ENCODE data around the gene FBXO4. TPM values are rescaled to one million over a fixed set of nuclear protein-coding genes. Genes with fewer than 3 reads are reported as not detected.
A peak's percentile ranks its signal among the peaks of the same experiment; 100 is the strongest.

The FBXO4 gene, protein sequence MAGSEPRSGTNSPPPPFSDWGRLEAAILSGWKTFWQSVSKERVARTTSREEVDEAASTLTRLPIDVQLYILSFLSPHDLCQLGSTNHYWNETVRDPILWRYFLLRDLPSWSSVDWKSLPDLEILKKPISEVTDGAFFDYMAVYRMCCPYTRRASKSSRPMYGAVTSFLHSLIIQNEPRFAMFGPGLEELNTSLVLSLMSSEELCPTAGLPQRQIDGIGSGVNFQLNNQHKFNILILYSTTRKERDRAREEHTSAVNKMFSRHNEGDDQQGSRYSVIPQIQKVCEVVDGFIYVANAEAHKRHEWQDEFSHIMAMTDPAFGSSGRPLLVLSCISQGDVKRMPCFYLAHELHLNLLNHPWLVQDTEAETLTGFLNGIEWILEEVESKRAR
- 10 to 100 TPM; 10.2 to 11.5 TPM for total RNA-seq
- polyA plus RNA-seq = 10 to 100 TPM; 12.9 to 19.5 TPM
- long read RNA-seq, donor 1, transcript FBXO4-201 (7 exons, 1,682 nt) = major isoform, 17 of 23 reads
- long read RNA-seq, donor 1, partial matches to known transcripts = 2 of 23 reads
- long read RNA-seq, donor 1, other reads (novel, unspliced or antisense) = 3 of 23 reads
- long read RNA-seq, donor 2, partial matches to known transcripts = 0 of 8 reads
- long read RNA-seq, donor 2, other reads (novel, unspliced or antisense) = 4 of 8 reads

- Histone ChIP-seq H3K4me3 (ENCODE audit: low read length in 2 of 2) (peak within 1 kb of the TSS; percentile 74 to 86), H3K27ac (ENCODE audit: low read depth in 1 of 2, low read length in 2 of 2) (peak within 1 kb of the TSS; percentile 51 to 99), H3K36me3 (ENCODE audit: control insufficient read depth in 1 of 2, insufficient read depth in 2 of 2, low read length in 1 of 2) (no peaks in the 10 kb centered on the region), H3K4me1 (ENCODE audit: control insufficient read depth in 1 of 2, insufficient read depth in 2 of 2, low read length in 2 of 2) (no peaks in the 10 kb centered on the region), H3K9me3 (ENCODE audit: control insufficient read depth, low read length) (no peaks in the 10 kb centered on the region), H3K27me3 (ENCODE audit: control insufficient read depth in 1 of 2, insufficient read depth in 2 of 2, low read length in 1 of 2) (no peaks in the 10 kb centered on the region)
- intact Hi-C loops (cut with DNase I) = loop anchor here (1.0 to 10.0 kb wide), 4 partner anchors 54 to 130 kb away; no protein-coding TSS in a partner anchor
- 0% methylated on average over 60 of the region's 60 CpGs for WGBS, 2 donors
- ATAC-seq (ENCODE audit: low FRiP score) (peak; percentile 99), DNase-seq (peak; percentile 94 to 96)
Observed at GRCh38 chr5:41924872-41925554, at the start of gene FBXO4. Gene FBXO4, plus strand, starts transcription at chr5:41925281. Its CDS starts 29 bp downstream, at chr5:41925310.

DNA sequence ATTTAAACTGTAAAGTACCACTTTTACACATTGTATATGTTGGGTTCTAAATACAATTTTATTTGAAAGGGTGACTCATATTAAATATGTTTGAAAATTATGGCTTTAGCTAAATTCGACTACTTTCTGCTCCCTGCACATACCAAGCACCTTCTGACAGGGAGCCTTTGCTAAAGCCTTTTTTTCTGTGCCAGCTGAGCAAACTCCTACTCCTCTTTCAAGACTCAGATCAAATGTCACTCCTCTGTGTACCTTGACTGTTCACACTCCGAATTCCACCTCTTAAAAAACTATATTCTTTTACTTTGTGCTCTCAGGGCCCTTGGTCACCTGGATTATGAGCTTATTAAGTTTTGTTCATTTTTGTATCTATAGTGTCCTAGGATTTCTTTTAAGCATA, 48.4 kb upstream of the FBXO4 start:
- WGBS, 2 donors = 62 to 73% methylated on average over 2 of the region's 2 CpGs
- H3K4me3 ChIP-seq (ENCODE audit: low read length in 2 of 2) = no peak overlapping the region
- ATAC-seq (ENCODE audit: low FRiP score) (no peak), DNase-seq (no peak)
- no peaks in the 10 kb centered on the region for H3K36me3 ChIP-seq (ENCODE audit: control insufficient read depth in 1 of 2, insufficient read depth in 2 of 2, low read length in 1 of 2)
- intact Hi-C loops (cut with DNase I) = no loop called here
- no peak overlapping the region for H3K27ac ChIP-seq (ENCODE audit: low read depth in 1 of 2, low read length in 2 of 2)
- H3K9me3 ChIP-seq (ENCODE audit: control insufficient read depth, low read length) = no peaks in the 10 kb centered on the region
- H3K27me3 ChIP-seq (ENCODE audit: control insufficient read depth in 1 of 2, insufficient read depth in 2 of 2, low read length in 1 of 2) = no peaks in the 10 kb centered on the region
- H3K4me1 ChIP-seq (ENCODE audit: control insufficient read depth in 1 of 2, insufficient read depth in 2 of 2, low read length in 2 of 2) = peaks cover 0 to 1% of the 10 kb centered on the region in 2 donors

GRCh38 chr5:41877408-41877807, 47.7 kb upstream of the FBXO4 start:
- Histone ChIP-seq H3K36me3 (ENCODE audit: control insufficient read depth in 1 of 2, insufficient read depth in 2 of 2, low read length in 1 of 2) (no peaks in the 10 kb centered on the region), H3K27ac (ENCODE audit: low read depth in 1 of 2, low read length in 2 of 2) (no peak overlapping the region), H3K4me3 (ENCODE audit: low read length in 2 of 2) (no peak overlapping the region), H3K4me1 (ENCODE audit: control insufficient read depth in 1 of 2, insufficient read depth in 2 of 2, low read length in 2 of 2) (peaks cover 0 to 1% of the 10 kb centered on the region in 2 donors), H3K27me3 (ENCODE audit: control insufficient read depth in 1 of 2, insufficient read depth in 2 of 2, low read length in 1 of 2) (no peaks in the 10 kb centered on the region), H3K9me3 (ENCODE audit: control insufficient read depth, low read length) (no peaks in the 10 kb centered on the region)
- DNase-seq (no peak), ATAC-seq (ENCODE audit: low FRiP score) (no peak)
- WGBS, 2 donors = 95 to 98% methylated on average over 1 of the region's 1 CpG
- intact Hi-C loops (cut with DNase I) = no loop called here

DNA sequence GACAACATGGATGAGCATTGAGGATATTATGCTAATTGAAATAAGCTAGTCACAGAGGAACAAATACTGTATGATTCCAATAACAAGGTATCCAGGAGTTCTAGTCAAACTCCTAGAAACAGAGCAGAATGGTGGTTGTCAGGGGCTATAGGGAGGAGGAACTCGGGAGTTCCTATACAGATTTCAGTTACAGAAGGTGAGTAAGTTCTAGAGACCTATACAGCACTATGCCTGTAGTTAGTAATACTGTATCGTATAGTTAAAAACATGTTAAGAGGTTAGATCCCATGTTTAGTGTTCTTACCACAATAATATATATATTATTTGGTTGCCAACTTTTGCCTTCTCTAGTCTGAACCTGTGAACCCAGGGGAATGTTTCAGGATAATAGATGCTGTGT, 46.9 kb upstream of the FBXO4 start:
- no peaks in the 10 kb centered on the region for H3K36me3 ChIP-seq (ENCODE audit: control insufficient read depth in 1 of 2, insufficient read depth in 2 of 2, low read length in 1 of 2)
- H3K27me3 ChIP-seq (ENCODE audit: control insufficient read depth in 1 of 2, insufficient read depth in 2 of 2, low read length in 1 of 2) = no peaks in the 10 kb centered on the region
- H3K4me1 ChIP-seq (ENCODE audit: control insufficient read depth in 1 of 2, insufficient read depth in 2 of 2, low read length in 2 of 2) = peaks cover 0 to 1% of the 10 kb centered on the region in 2 donors
- ATAC-seq (ENCODE audit: low FRiP score) = no peak
- no peak overlapping the region for H3K27ac ChIP-seq (ENCODE audit: low read depth in 1 of 2, low read length in 2 of 2)
- DNase-seq = no peak
- no peaks in the 10 kb centered on the region for H3K9me3 ChIP-seq (ENCODE audit: control insufficient read depth, low read length)
- intact Hi-C loops (cut with DNase I) = no loop called here
- WGBS, 2 donors = 84 to 87% methylated on average over 2 of the region's 2 CpGs
- H3K4me3 ChIP-seq (ENCODE audit: low read length in 2 of 2) = no peak overlapping the region

DNA sequence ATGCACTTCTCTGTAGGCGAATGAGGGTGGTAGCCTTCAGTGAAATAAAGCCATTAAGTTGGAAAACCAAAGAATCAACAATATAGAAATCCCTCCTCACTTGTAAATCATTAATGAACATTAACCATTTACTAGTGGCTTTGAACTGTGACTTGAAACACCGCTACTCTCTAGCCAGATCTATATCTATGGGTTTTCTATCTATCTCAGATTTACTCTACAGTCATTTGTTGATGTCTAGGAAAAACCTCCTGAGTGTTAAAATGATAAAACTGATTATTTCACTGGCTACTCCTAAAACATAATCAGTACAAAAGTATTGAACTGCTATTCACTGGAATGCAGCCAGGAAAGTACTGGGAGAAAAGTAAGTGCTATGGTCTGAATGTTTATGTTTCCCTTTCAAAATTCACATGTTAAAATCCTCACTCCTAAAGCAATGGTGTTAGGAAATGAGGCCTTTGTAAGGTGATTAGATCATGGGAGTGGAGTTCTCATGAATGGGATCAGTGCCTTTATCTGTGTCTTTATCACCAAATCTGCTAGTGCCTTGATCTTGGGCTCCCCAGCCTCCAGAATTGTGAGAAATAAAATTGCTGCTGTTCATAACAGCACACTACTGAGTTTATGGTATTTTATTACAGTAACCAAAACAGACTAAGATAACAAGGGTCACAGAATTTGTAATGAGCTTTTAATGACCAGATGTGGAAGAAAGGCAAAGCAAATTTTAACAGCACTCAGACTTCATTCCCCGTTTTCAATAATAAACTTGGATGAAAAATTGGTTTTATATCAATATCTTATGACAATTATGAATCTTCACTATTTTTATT, 46.2 kb upstream of the FBXO4 start:
- intact Hi-C loops (cut with DNase I) = no loop called here
- Histone ChIP-seq H3K4me1 (ENCODE audit: control insufficient read depth in 1 of 2, insufficient read depth in 2 of 2, low read length in 2 of 2) (peaks cover 0 to 1% of the 10 kb centered on the region in 2 donors), H3K27me3 (ENCODE audit: control insufficient read depth in 1 of 2, insufficient read depth in 2 of 2, low read length in 1 of 2) (no peaks in the 10 kb centered on the region), H3K27ac (ENCODE audit: low read depth in 1 of 2, low read length in 2 of 2) (no peak overlapping the region), H3K9me3 (ENCODE audit: control insufficient read depth, low read length) (no peaks in the 10 kb centered on the region), H3K36me3 (ENCODE audit: control insufficient read depth in 1 of 2, insufficient read depth in 2 of 2, low read length in 1 of 2) (no peaks in the 10 kb centered on the region), H3K4me3 (ENCODE audit: low read length in 2 of 2) (no peak overlapping the region)
- WGBS, 2 donors = 94 to 95% methylated on average over 3 of the region's 3 CpGs
- DNase-seq (no peak), ATAC-seq (ENCODE audit: low FRiP score) (no peak)

DNA sequence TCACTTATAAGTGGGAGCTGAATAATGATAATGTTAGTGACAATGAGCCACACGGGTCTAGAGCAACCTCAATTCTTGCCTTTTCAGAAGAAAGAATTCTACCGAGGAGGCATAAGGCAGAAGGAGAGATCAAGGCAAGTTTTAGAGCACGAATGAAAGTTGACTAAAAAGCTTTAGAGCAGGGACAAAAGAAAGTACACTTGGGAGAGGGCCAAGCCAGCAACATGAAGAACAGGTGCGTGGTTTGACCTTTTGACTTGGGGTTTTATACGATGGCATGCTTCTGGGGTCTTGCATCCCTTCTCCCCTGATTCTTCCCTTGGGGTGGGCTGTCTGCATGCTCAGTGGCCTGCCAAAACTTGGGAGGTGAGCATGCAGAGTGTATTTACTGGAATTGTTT, 42.3 kb upstream of the FBXO4 start:
- intact Hi-C loops (cut with DNase I) = no loop called here
- Histone ChIP-seq H3K4me1 (ENCODE audit: control insufficient read depth in 1 of 2, insufficient read depth in 2 of 2, low read length in 2 of 2) (no peaks in the 10 kb centered on the region), H3K27ac (ENCODE audit: low read depth in 1 of 2, low read length in 2 of 2) (no peak overlapping the region), H3K36me3 (ENCODE audit: control insufficient read depth in 1 of 2, insufficient read depth in 2 of 2, low read length in 1 of 2) (no peaks in the 10 kb centered on the region), H3K4me3 (ENCODE audit: low read length in 2 of 2) (no peak overlapping the region), H3K27me3 (ENCODE audit: control insufficient read depth in 1 of 2, insufficient read depth in 2 of 2, low read length in 1 of 2) (no peaks in the 10 kb centered on the region), H3K9me3 (ENCODE audit: control insufficient read depth, low read length) (no peaks in the 10 kb centered on the region)
- 84 to 86% methylated on average over 5 of the region's 5 CpGs for WGBS, 2 donors
- ATAC-seq (ENCODE audit: low FRiP score) (no peak), DNase-seq (no peak)

- WGBS, 2 donors = 87 to 89% methylated on average over 3 of the region's 3 CpGs
- no peak overlapping the region for H3K4me3 ChIP-seq (ENCODE audit: low read length in 2 of 2)
- no peak for DNase-seq
- no peaks in the 10 kb centered on the region for H3K9me3 ChIP-seq (ENCODE audit: control insufficient read depth, low read length)
- H3K4me1 ChIP-seq (ENCODE audit: control insufficient read depth in 1 of 2, insufficient read depth in 2 of 2, low read length in 2 of 2) = no peaks in the 10 kb centered on the region
- no peaks in the 10 kb centered on the region for H3K36me3 ChIP-seq (ENCODE audit: control insufficient read depth in 1 of 2, insufficient read depth in 2 of 2, low read length in 1 of 2)
- no peak for ATAC-seq (ENCODE audit: low FRiP score)
- intact Hi-C loops (cut with DNase I) = no loop called here
- no peak overlapping the region for H3K27ac ChIP-seq (ENCODE audit: low read depth in 1 of 2, low read length in 2 of 2)
- H3K27me3 ChIP-seq (ENCODE audit: control insufficient read depth in 1 of 2, insufficient read depth in 2 of 2, low read length in 1 of 2) = no peaks in the 10 kb centered on the region
Observed at GRCh38 chr5:41883243-41883642, 41.8 kb upstream of the FBXO4 start.

- no peak overlapping the region for H3K4me3 ChIP-seq (ENCODE audit: low read length in 2 of 2)
- H3K27ac ChIP-seq (ENCODE audit: low read depth in 1 of 2, low read length in 2 of 2) = no peak overlapping the region
- intact Hi-C loops (cut with DNase I) = no loop called here
- DNase-seq (no peak), ATAC-seq (ENCODE audit: low FRiP score) (no peak)
- WGBS, 2 donors = 20 to 21% methylated on average over 2 of the region's 2 CpGs
- H3K27me3 ChIP-seq (ENCODE audit: control insufficient read depth in 1 of 2, insufficient read depth in 2 of 2, low read length in 1 of 2) = no peaks in the 10 kb centered on the region
- no peaks in the 10 kb centered on the region for H3K36me3 ChIP-seq (ENCODE audit: control insufficient read depth in 1 of 2, insufficient read depth in 2 of 2, low read length in 1 of 2)
- no peaks in the 10 kb centered on the region for H3K9me3 ChIP-seq (ENCODE audit: control insufficient read depth, low read length)
- no peaks in the 10 kb centered on the region for H3K4me1 ChIP-seq (ENCODE audit: control insufficient read depth in 1 of 2, insufficient read depth in 2 of 2, low read length in 2 of 2)
Observed at GRCh38 chr5:41883936-41884335, 41.1 kb upstream of the FBXO4 start.
